NK-92 treated with Interleukin-12 subunit alpha and Interleukin-12 subunit beta, amount 100 ng/mL, for 24 hours (cell line): Measurements from ENCODE around the gene CINP.
A peak's percentile ranks its signal among the peaks of the same experiment; 100 is the strongest.
"Not testable (repeated sequence)": the region's sequence is repeated elsewhere in the genome, so short reads cannot be mapped to it uniquely, and the experiment has no call there.

Experiments
- DNase-seq: peaks from one replicate; lab custom pipeline; 2025; lab: John Stamatoyannopoulos, UW

CINP gene

GRCh38 chr14:102320033-102320660, 42.5 kb downstream of the CINP start:
- DNase-seq = peak; percentile 28

GRCh38 chr14:102319351-102320032, 43.2 kb downstream of the CINP start, which contains the start of gene ZNF839:
Gene ZNF839, plus strand, starts transcription at chr14:102319746. Its CDS starts 20 bp downstream, at chr14:102319766.
- peak; percentile 83 for DNase-seq

GRCh38 chr14:102318781-102319276, 43.9 kb downstream of the CINP start:
- DNase-seq = no peak

GRCh38 chr14:102317564-102318248, 45.0 kb downstream of the CINP start:
- no peak for DNase-seq

- DNase-seq = peak; percentile 89
Measured at GRCh38 chr14:102316743-102317563, 45.7 kb downstream of the CINP start.

GRCh38 chr14:102316338-102316742, 46.4 kb downstream of the CINP start:
- no peak for DNase-seq

GRCh38 chr14:102315121-102315520, 47.6 kb downstream of the CINP start:
- DNase-seq = no peak

GRCh38 chr14:102314242-102315011, 48.3 kb downstream of the CINP start:
- DNase-seq = peak; percentile 71

GRCh38 chr14:102304611-102305506, 57.8 kb downstream of the CINP start, which contains the start of gene MOK:
Gene MOK, minus strand, starts transcription at chr14:102305164. Its CDS starts 196 bp downstream, at chr14:102304968.
- DNase-seq = peak; percentile 89

GRCh38 chr14:102303664-102304063, 59.0 kb downstream of the CINP start:
- DNase-seq = no peak

- not testable (repeated sequence) for DNase-seq
Measured at GRCh38 chr14:102298303-102299070, 64.2 kb downstream of the CINP start.
